Measurements from ENCODE around the gene ATP5PD.
"Not testable (repeated sequence)": the region's sequence is repeated elsewhere in the genome, so short reads cannot be mapped to it uniquely, and the experiment has no call there.

ATP5PD gene

DNA sequence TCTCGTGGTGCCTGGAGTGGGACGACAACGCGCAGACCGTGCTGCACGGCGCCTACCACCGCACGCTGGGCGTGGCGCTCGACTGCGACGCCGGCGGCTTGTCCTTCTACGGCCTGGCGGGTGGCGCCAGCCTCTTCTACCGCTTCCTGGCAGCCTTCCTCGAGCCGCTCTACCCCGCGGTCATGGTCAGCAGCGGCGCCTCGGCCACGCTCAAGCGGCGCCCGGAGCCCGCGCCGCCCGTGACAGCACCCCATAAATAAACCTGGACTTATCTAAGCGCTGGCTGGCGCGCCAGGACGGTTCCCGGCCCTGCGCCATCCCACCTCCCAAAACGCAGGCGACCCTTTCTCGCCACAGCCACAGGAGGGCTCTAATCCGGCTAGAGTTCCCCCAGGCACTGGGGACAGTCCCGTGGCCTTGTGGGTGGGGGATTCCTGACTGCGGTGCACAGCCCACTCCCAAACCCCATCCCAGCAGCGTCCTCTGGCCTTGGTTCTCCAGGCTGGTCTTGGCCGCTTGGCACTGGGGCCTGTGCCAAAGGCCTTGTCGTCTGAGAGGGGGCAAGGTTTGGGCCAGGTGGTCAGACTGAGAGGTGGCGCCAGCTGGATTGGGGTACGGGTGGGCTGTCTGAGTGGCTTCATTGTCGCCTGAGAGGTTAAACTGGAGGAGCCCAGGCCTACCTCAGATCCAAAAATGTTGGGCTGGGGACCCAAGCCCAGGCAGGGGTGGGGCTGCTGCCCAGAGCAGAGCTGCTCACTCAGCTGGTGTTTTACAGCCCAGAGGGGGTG, 30.9 kb upstream of the ATP5PD start:
- peak; percentile 72 for DNase-seq (ENCODE audit: low spot score)

DNA sequence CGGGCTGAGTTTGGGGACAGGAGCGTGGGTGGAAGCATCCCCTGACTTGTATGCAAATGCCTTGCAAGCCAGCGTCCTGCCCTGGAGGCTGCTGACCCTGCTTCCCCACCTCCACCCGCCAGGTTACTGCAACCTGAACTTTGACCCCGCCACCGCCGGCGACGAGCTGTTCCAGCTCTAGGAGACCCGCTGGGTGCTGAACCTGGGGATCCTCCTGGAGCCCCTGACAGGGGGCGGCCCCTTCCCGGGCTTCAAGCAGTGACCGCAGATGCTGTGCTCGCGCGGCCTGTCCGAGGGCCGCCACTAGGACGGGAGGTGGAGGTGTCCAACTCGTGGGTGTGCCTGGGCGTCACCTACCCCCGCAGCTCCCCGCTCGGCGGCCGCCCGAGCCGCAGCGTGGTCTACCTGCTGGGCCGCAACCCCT, 30.3 kb upstream of the ATP5PD start:
- no peak for DNase-seq (ENCODE audit: low spot score)

DNA sequence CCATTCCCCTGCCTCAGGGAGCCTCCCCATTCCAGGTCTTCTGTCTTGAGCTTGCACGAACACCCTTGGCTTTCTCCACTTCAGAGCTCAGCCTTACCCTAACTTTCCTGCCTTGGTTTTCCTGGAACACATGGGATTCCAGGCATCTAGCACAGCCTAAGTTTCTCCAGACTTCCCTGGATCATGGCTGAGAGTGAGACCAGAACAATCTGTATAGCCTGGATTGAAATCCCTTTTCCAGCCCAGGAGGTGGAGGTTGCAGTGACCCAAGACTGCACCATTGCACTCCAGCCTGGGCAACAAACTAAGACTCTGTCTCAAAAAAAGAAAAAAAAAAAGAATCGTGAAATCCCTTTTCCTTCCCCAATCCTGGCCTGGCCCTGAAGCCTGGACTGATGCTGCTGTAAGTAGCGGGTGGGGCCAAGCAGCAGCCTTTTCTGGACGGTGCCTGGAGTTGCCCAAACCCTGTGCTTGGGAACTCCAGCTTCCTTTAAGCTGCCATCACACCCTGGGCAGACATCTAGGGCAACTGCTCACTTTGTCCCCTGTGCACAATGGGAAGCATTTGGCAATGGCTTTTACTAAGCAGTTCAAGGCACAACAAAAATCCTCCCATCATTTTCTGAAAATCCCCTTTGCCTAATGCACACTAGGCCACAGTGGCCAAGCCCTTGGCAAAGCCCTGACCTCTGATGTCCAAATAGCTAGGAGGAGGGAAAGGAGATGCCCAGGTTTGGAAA, 29.0 kb upstream of the ATP5PD start:
- DNase-seq (ENCODE audit: low spot score), result no peak

DNA sequence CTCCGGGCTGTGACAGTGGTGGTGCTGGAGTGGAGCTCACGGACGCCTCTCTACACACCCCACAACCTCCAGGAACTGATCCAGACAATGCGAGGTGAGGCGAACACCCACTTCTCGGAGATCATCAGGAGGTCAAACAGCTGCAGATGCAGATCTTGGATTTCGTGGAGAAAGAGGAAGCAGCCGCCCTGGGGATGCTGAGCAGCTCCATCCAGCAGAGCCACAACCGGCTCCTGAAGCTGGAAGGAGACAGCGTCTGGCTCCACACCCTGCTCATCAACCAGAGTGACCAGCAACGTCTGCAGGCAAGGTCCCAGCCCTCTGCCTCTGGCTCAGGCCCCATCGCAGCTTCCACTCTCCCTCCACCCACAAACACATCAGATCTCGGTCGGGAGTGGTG, 27.8 kb upstream of the ATP5PD start:
- DNase-seq (ENCODE audit: low spot score), result no peak

DNA sequence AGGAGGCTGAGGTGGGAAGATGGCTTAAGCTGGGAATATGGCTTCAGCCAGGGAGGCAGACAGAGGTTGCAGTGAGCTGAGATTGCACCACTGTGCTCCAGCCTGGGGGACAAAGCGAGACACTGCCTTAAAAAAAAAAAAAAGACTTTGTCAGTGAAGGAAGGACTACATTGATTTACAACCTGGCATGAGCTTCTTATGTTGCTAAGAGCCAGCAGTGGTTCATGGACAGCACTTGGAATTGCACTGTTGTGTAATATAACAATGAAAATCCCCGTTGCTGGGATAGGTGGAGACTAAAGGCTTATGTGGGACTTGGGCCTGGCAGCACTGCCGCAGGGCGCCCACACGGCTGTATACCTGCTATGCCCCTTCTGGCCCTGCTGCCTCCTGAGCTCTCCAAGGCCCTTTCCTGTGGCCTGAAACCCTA, 26.9 kb upstream of the ATP5PD start:
- DNase-seq (ENCODE audit: low spot score), result peak; percentile 57

DNA sequence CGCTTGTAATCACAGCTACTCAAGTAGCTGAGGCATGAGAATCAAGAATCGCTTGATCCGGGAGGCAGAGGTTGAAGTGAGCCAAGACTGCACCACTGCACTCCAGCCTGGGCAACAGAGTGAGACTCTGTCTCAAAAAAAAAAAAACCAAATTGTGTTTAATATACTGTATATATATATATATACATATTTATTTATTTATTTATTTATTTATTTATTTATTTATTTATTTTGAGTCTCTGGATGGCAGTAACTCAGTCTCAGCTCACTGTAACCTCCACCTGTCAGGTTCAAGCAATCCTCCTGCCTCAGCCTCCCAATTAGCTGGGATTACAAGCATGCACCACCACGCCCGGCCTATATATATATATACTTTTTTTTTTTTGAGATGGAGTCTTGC, 26.1 kb upstream of the ATP5PD start:
- DNase-seq (ENCODE audit: low spot score), result not testable (repeated sequence)

DNA sequence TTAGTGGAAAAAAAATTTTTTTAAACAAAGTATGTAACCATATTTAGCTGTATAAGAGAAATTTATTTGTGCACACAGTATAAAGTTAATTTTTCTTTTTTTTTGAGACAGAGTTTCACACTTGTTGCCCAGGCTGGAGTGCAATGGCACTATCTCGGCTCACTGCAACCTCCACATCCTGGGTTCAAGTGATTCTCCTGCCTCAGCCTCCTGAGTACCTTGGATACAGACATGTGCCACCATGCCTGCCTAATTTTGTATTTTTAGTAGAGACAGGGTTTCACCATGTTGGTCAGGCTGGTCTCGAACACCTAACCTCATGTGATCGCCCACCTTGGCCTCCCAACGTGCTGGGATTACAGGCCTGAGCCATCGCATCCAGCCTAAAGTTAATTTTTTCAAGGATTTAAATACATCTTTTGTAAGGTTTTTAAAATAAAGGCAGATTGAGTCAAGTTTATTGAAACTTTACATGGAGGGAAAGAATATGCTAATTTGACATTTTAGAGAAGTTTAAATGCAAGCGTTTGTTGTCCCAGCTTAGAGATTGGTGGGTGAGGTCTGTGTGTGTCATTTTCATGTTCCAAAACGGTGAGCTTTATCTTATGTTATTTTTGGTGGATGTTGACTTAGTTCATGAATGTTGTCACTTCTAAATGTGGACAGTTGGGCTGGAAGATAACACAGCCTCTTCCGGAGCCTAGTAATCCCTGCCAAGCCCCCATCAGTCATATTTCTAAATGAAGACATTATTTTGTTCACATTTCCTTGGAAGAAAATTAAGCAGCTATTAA, 24.9 kb upstream of the ATP5PD start:
- DNase-seq (ENCODE audit: low spot score), result not testable (repeated sequence)

DNA sequence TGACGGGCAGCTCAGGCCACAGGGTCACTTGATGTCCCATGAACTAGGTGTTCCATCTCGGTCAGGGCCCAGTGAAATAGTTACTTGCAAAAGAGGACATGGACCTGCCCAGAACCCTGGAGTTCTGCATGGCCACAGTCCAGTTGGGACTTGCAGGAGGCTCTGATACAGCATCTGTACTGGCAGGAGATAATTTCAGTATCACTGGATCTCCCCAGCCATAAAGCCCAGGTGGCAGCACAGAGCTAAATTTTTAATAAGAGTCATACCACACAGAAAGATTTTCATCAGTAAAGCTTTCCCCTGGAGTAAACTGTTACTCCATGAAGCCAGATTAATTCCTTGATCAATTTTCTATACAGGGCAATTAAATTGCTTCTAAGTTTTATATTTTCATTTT, 23.0 kb upstream of the ATP5PD start:
- DNase-seq (ENCODE audit: low spot score), result no peak

DNA sequence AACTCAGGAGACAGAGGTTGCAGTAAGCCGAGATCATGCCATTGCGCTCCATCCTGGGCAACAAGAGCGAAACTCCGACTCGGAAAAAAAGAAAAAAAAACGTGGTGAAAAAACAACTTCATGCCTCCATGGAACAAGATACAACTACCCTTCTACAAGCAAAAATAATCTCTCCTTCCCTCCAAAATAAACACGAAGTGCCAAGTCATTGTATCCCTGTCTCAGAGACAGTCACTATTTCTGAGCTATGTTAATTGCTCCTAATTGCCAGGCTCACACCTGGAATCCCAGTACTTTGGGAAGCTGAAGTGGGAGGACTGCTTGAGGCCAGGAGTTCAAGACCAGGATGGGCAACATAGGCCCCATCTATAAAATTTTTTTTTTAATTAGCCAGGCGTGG, 22.0 kb upstream of the ATP5PD start:
- DNase-seq (ENCODE audit: low spot score), result no peak

DNA sequence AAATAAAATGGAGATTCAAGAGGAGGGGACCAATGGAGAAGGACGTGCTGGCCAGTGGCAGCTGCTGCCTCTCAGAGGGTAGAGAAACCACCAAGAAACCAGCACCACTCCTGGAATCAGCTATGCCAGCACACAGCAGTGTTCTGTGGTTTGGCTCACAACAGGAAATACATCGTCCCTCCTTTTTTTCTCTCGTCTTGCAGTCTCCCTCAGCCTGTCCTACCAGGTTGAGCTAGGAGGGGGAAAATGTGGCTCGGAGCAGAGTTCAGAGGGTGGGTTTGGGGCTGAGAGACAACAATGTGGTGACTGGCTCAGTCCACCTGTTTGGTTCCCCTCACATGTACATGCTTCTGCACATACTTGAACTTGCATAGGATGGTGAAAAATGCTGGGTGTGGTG, 21.1 kb upstream of the ATP5PD start:
- no peak for DNase-seq (ENCODE audit: low spot score)

DNA sequence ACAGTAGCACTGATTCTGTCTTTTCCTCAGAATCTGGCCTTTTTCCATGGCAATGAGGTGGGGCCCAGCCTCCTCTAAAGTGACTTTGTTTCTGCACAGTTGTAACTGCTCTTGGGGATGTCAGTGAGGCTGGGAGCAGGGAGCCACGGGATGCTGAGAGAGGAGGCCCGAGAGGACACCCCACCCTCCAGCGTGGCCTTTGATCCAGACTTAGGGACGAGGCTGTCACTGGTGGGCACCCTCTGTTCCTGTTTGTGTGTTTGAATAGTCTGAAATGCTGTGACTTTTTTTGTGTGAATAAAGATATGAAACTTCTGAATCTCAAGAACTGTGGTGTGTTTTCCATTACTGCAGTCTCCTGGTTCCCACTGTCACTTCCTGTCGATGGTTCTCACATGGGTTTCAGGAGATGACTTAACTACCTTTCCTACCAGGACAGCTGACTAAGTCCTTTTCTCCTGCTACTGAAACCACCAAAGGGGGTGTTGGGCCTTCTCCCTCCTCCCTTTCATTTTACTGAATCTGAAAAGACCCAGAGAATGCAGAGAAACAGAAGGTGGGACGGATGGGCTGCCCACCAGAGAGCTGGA, 18.9 kb upstream of the ATP5PD start:
- peak; percentile 43 for DNase-seq (ENCODE audit: low spot score)

DNA sequence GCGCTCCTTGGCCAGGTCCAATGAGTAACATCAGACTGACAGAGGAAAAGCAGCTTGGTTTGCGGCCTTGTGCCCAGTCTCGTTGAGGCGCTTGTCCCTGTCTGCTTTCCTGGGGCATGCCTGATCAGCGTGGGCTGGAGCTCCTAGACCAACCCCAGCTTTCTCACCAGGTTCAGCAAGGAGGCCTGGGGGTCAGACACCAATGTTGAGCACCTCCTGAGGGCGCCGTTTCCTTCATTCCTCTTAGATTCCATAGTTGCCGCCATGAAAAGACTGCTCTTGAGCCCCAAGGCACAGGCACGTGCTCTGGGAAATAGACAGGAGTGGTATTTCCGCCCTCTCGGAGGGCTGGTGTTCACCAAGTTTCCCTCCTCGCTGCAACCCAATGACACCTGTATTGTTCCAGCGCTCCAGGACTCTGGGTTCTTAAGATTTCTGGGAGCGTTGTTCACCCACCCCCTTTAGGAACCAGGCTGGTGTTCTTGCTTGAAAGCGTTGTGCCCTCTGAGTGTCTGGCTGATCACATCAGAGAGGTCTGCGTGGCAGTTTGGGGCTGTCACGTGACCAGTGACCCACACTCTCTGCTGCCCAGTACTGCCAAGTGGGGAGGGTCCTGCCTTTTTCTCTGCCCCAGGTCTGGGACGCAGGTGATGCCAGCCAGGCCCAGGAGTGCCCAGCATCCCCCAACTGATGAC, 18.2 kb upstream of the ATP5PD start:
- DNase-seq (ENCODE audit: low spot score), result no peak

DNA sequence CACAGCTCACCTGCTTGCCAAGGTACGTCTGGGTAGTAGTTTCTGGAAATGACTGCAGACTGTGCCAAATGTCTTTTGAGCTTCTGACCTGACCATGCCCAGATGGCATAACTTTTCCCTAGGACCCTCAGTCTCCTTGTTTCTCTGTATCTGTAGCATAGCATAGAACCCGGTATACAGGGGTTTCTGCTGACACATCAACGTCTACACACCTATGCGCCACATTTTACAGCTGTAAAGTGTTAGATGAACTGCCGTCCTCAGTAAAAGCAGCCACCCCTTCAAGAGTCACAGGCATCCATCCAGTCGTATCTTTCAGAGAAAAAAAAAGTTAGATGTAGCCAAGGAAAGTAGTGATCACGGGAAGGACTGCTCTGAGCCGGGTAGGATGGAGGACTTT, 17.7 kb upstream of the ATP5PD start:
- no peak for DNase-seq (ENCODE audit: low spot score)

DNA sequence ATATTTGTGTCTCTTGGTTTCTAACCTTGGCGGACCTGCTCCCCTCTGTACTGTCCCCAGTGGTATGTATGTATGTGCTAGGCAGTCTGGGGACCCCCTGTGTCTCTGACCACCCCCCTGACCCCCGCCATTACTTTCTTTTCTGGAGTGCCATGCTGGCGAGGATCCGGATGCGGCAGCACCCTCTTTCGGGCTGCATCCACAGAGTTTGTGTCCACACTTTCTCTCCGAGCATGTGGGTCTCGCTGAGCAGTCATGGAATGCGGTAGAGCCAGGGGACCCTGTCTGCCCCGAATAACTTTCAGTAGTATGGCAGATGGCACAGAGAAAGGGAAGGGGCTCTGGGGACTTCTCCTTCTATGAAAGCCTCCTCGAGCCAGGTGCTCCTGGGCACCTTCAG, 17.3 kb upstream of the ATP5PD start:
- no peak for DNase-seq (ENCODE audit: low spot score)

DNA sequence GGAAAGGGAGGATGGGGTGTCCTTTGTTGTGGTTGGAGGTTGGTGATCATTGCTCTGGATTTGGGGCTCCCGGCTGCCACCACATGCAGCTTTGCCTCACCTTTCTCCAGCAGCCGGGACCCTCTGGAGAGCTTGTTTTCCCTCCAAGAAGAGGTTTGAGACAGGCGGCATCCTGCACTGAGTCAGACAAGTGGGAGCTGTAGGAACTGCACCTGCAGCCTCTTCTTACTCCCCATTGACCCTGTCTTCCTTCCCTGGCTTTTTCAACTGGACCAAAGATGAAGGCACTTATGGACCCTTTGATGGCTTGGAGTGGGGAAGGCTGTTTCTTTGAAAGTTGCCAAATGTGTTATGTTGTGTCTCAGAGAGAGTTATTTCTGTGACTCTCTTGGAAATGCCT, 16.9 kb upstream of the ATP5PD start:
- no peak for DNase-seq (ENCODE audit: low spot score)

DNA sequence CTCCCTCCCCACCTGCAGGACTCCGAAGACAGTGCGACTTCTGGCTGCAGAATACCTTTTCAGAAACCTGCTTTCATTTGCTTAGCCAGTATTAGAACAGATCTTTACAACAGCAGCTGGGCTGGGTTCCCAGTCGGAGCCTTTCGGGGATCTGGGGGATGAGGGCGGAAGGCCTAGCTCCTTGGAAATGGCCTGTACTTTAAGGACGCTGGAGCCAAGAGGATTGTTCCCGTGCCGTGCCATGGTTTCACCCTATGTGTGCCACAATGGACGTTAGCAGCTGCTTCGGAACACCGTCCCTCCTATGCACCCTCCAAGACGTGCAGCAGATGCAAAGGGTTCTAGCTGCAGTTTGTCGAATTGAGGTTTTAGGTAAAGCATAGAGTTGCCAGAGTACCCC, 16.4 kb upstream of the ATP5PD start:
- no peak for DNase-seq (ENCODE audit: low spot score)

DNA sequence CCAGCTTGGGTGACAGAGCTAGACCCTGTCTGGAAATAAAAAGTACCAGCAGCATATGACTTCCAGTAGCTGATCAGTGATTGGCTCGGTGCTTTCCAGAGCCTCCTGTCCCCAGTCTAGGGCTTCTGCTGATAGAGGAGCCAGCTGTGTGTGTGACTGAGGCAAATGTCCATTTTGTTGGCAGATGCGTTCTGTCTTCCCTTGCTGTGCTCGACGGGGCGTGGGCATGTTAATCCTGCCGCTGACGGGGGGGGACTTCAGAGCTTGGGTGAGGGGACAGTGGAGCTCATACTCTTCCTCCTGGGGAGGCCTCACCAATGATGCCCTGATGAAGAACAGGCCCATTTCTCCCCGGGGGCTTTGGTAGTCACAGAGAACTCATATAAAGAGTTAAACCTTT, 14.8 kb upstream of the ATP5PD start:
- DNase-seq (ENCODE audit: low spot score), result no peak

DNA sequence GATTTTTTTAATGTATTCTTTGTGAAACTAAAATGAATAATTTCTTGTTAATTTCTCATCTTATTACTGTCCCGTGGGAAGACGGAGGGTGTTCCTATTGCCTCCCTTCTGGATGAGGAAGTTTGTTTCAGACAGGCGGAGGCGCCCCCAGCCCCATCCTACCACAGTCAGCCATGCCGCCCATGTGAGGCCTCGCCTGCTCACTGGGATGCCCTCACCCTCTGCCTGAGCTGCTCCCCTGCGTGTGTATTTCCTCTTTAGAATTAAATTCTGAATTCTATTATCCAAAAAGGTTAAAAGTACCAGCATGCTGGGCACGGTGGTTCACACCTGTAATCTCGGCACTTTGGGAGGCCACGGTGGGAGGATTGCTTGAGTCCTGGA, 14.3 kb upstream of the ATP5PD start:
- no peak for DNase-seq (ENCODE audit: low spot score)

DNA sequence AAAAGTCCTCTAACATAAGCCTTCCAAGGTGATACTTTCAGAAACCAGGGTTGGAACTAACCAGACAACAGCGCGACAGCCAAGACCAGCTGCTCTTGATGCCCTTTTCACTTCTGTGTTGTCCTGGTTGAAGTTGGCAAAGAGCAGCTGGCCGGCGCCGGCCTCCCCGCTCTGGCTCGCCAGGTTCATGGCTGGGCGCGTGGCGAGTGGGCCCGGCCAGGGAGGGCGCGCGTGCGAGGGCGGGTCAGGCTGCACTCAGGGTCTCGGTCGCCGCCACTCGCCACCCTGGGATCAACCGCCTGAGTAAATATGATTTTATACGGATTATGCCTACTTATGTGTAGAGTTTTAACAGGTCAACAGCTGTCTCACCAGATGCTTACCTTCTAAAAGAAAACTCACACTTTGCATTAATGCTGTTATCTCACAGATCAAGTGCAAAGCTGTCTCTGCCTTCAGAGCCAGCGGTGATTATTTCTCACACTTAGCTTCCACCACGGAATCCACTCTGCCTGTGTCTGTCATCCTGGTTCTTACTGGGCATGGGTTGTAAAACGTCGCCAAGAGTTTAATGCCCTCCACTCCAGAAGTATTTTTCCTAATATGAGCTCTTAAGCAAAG, 13.8 kb upstream of the ATP5PD start:
- no peak for DNase-seq (ENCODE audit: low spot score)

DNA sequence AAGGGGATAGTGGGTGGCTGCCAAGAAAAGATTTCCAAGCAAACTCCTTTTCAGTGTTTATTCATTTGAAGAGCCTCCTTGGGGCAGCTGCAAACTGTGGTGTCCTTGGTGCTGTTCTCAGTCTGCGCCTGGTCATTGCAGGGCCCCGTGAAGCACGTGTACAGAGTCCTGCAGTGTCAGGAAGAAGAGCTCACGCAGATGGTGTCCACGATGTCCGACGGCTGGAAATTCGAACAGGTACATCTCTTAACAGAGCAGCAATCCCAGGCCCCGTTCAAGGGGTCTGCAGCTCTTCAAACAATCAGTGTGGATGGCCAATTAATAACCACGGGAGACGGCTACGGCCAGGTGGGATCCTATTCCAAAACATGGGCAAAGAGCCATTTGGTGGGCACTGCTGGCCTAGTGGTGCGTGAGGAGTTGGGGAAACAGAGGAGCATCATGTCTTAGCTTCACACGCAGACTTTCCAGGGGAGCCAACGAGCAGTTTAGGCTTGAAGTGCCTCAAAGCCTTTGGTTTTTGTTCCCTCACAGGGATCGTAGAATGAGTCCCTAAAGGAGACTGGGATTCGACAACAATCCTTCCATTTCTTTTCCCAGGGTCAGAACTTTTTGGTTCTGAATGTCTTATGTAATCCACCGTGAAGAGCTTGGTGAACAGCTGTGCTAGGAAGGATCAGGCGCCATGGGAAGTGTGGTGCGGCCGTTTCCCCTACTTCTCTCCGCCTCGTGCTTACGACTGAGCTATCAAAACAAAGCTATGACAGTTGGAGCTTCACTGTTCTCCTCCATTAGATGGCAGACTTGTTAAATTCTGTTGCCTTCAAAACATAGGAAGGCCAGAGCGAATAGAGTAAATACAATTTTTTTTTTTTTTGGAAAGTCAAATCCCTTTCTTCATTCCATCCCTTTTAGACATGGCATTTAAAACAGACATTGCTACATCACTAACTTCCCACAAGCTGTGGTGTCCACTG, 12.9 kb upstream of the ATP5PD start:
- peak; percentile 74 for DNase-seq (ENCODE audit: low spot score)
